ELR (cell line): ENCODE data around the gene TNFAIP2.

Experiments
- DNase-seq: peaks from one replicate; pipeline ENCODE4 v3.0.0-alpha.2; 2015; ENCODE audit warnings: low read depth

Gene TNFAIP2

GRCh38 chr14:103186241-103186822 is 63.1 kb downstream of the TNFAIP2 start:
- no peak for DNase-seq
